OCI-LY7 (cell line): ENCODE data around the gene GSX2. TPM values are rescaled to one million over a fixed set of nuclear protein-coding genes. Genes with fewer than 3 reads are reported as not detected.

Experiments
- BruUV-seq: library from RNA; stranded (reverse); fragments of 400-500 nt; replicated peaks from 2 replicates; lab custom pipeline; 2021; lab: Mats Ljungman, UMichigan
- CTCF ChIA-PET: fragments of 300-600 bp; sonication (Branson Sonifier 250); formaldehyde crosslinking; loops from one replicate; lab custom pipeline; 2022; ENCODE audit warnings: antibody characterized with exemption; ENCODE audit not compliant: unreplicated experiment; lab: Charles Lee
- POLR2A ChIA-PET: fragments of 300-600 bp; sonication (Branson Sonifier 250); formaldehyde crosslinking; loops from one replicate; lab custom pipeline; 2022; ENCODE audit warnings: antibody characterized with exemption; lab: Charles Lee
- DNase-seq: peaks from one replicate; pipeline ENCODE4 v3.0.0-alpha.2; 2015; ENCODE audit warnings: low spot score
- H2AFZ ChIP-seq: fragments of 200-600 bp; sonication (generic), shearing (Covaris generic); 2 replicates; pipeline ENCODE4 v1.6.1; 2014; ENCODE audit warnings: mild to moderate bottlenecking, antibody characterized with exemption, low read length, moderate library complexity
- H3K27ac ChIP-seq: fragments of 200-600 bp; sonication (generic); 2 replicates; pipeline ENCODE4 v1.5.1; 2014; ENCODE audit warnings: mixed run types, low read depth, mild to moderate bottlenecking, moderate library complexity, low read length, inconsistent platforms; ENCODE audit not compliant: poor library complexity, severe bottlenecking
- H3K36me3 ChIP-seq: fragments of 200-600 bp; sonication (generic); 2 replicates; pipeline ENCODE4 v1.6.1; 2014; ENCODE audit warnings: mild to moderate bottlenecking, antibody characterized with exemption, low read length, moderate library complexity, mixed read lengths; ENCODE audit not compliant: insufficient read depth
- H3K4me1 ChIP-seq: fragments of 200-600 bp; sonication (generic); 2 replicates; pipeline ENCODE4 v1.5.1; 2014; ENCODE audit warnings: mild to moderate bottlenecking, low read length; ENCODE audit not compliant: insufficient read depth, poor library complexity, severe bottlenecking
- H3K4me2 ChIP-seq: fragments of 200-600 bp; sonication (generic); 2 replicates; pipeline ENCODE4 v1.6.1; 2014; ENCODE audit warnings: mild to moderate bottlenecking, low read length
- H3K4me3 ChIP-seq: fragments of 200-600 bp; sonication (generic); 2 replicates; pipeline ENCODE4 v1.5.1; 2014; ENCODE audit warnings: mild to moderate bottlenecking, low read depth, low read length; ENCODE audit not compliant: poor library complexity, severe bottlenecking
- H3K79me2 ChIP-seq: fragments of 200-600 bp; sonication (generic); 2 replicates; pipeline ENCODE4 v1.6.1; 2016; ENCODE audit warnings: low read depth, mild to moderate bottlenecking, low read length, moderate library complexity, mixed read lengths; ENCODE audit not compliant: insufficient read depth
- H3K9me2 ChIP-seq: fragments of 200-600 bp; sonication (generic); 2 replicates; pipeline ENCODE4 v1.6.1; 2016; ENCODE audit warnings: mild to moderate bottlenecking, low read length, mixed read lengths; ENCODE audit not compliant: insufficient read depth
- H3K9me3 ChIP-seq: fragments of 200-600 bp; sonication (generic); 2 replicates; pipeline ENCODE4 v1.6.1; 2014; ENCODE audit warnings: mild to moderate bottlenecking, mixed run types, low read length, mixed read lengths
- H4K20me1 ChIP-seq: fragments of 200-600 bp; sonication (generic); 2 replicates; pipeline ENCODE4 v1.6.1; 2014; ENCODE audit warnings: mild to moderate bottlenecking, antibody characterized with exemption, low read length, moderate library complexity, mixed read lengths; ENCODE audit not compliant: insufficient read depth
- CTCF ChIP-seq: fragments of 200-600 bp; sonication (generic); conservative IDR thresholded peaks from 2 replicates; pipeline ENCODE4 v1.5.1; 2014; ENCODE audit warnings: mild to moderate bottlenecking, antibody characterized with exemption, low read length, moderate library complexity, mixed read lengths
- EZH2phosphoT487 ChIP-seq: fragments of 200-600 bp; sonication (generic); IDR thresholded peaks from 2 replicates; pipeline ENCODE4 v1.6.1; 2018; ENCODE audit warnings: low read depth, borderline replicate concordance, mild to moderate bottlenecking, mixed run types, antibody characterized with exemption, low read length, moderate library complexity, mixed read lengths
- intact Hi-C: fragments of 100-400 bp; cut with micrococcal nuclease; formaldehyde crosslinking; loops from one replicate; pipeline ENCODE4 v1.10.0; 2022; ENCODE audit not compliant: unreplicated experiment
- total RNA-seq, 2 experiments: library from RNA; depleted of rRNA in 1 of 2; stranded (reverse); fragments of >200 nt in 1 of 2; shearing (Covaris generic) in 1 of 2; gene quantifications; 2 replicates each; pipeline ENCODE4 v1.2.3, GENCODE V29; 2014 to 2022

The GSX2 gene
- total RNA-seq, 2 experiments from 2014 or later, result not detected

- no peaks in the 10 kb centered on the region for H3K4me1 ChIP-seq
- DNase-seq, result no peak
- no TSS peak for BruUV-seq
- intact Hi-C loops, result no loop called here
- no peak overlapping the region for H3K4me2 ChIP-seq
- H3K36me3 ChIP-seq, result no peaks in the 10 kb centered on the region
- TF ChIP-seq EZH2phosphoT487, result no peak
- no peak for TF ChIP-seq CTCF
- CTCF ChIA-PET, result no interaction called here
- no peaks in the 10 kb centered on the region for H3K9me3 ChIP-seq
- no peaks in the 10 kb centered on the region for H3K79me2 ChIP-seq
- no peaks in the 10 kb centered on the region for H4K20me1 ChIP-seq
- no peak overlapping the region for H2AFZ ChIP-seq
- no peak overlapping the region for H3K27ac ChIP-seq
- H3K4me3 ChIP-seq, result no peak overlapping the region
- no peaks in the 10 kb centered on the region for H3K9me2 ChIP-seq
- POLR2A ChIA-PET, result interaction anchor here (0.6 to 3.9 kb wide), 3 partner anchors 8 to 222 kb away, joined by 4 to 20 read pairs (median 8); no protein-coding TSS in a partner anchor
These were observed 25.6 kb upstream of the GSX2 start for GRCh38 chr4:54074381-54074780.

- DNase-seq, result no peak
- ChIA-PET CTCF (no interaction called here), POLR2A (interaction anchor here (2.0 to 3.9 kb wide), 2 partner anchors 10 kb away, joined by 8 to 20 read pairs; no protein-coding TSS in a partner anchor)
- Histone ChIP-seq H4K20me1 (no peaks in the 10 kb centered on the region), H2AFZ (no peak overlapping the region), H3K4me3 (no peak overlapping the region), H3K9me3 (no peaks in the 10 kb centered on the region), H3K9me2 (no peaks in the 10 kb centered on the region), H3K36me3 (no peaks in the 10 kb centered on the region), H3K27ac (no peak overlapping the region), H3K4me1 (no peaks in the 10 kb centered on the region), H3K4me2 (no peak overlapping the region), H3K79me2 (no peaks in the 10 kb centered on the region)
- intact Hi-C loops, result no loop called here
- no TSS peak for BruUV-seq
- TF ChIP-seq EZH2phosphoT487, result no peak
- no peak for TF ChIP-seq CTCF
These were observed 23.3 kb upstream of the GSX2 start for GRCh38 chr4:54076673-54077072.

- POLR2A ChIA-PET, result interaction anchor here (0.8 to 3.9 kb wide), 2 partner anchors 8 to 12 kb away, joined by 3 to 20 read pairs; no protein-coding TSS in a partner anchor
- no TSS peak for BruUV-seq
- intact Hi-C loops, result no loop called here
- no peak for DNase-seq
- no peak overlapping the region for H3K4me2 ChIP-seq
- no peak overlapping the region for H3K4me3 ChIP-seq
- TF ChIP-seq EZH2phosphoT487 (no peak), CTCF (no peak)
- no peaks in the 10 kb centered on the region for H4K20me1 ChIP-seq
- no peak overlapping the region for H2AFZ ChIP-seq
- H3K9me2 ChIP-seq, result no peaks in the 10 kb centered on the region
- CTCF ChIA-PET, result no interaction called here
- H3K36me3 ChIP-seq, result no peaks in the 10 kb centered on the region
- H3K27ac ChIP-seq, result no peak overlapping the region
- H3K4me1 ChIP-seq, result no peaks in the 10 kb centered on the region
- H3K79me2 ChIP-seq, result no peaks in the 10 kb centered on the region
- no peaks in the 10 kb centered on the region for H3K9me3 ChIP-seq
These were observed 22.2 kb upstream of the GSX2 start for GRCh38 chr4:54077812-54078211.
